ENCODE data around the gene UMAD1.

- TF ChIP-seq CTCF (conservative IDR thresholded peaks at IDR 0.05; ENCODE audit: low read depth, low read length): no peak
- TF ChIP-seq CHD1 (IDR thresholded peaks at IDR 0.05; ENCODE audit: low read depth, low read length): no peak
- no peak for TF ChIP-seq RAD21 (IDR thresholded peaks at IDR 0.05; ENCODE audit: low read length)
- TF ChIP-seq ELK1 (IDR thresholded peaks at IDR 0.05; ENCODE audit: borderline replicate concordance, low read depth, low read length): no peak
- no peak for TF ChIP-seq SMC3 (IDR thresholded peaks at IDR 0.05; ENCODE audit: low read depth, low read length)
- no peak for TF ChIP-seq POLR2A (IDR thresholded peaks at IDR 0.05; ENCODE audit: low read depth, low read length)
- no peak for TF ChIP-seq RFX5 (IDR thresholded peaks at IDR 0.05; ENCODE audit: low read depth, low read length)
- TF ChIP-seq USF2 (IDR thresholded peaks at IDR 0.05; ENCODE audit: low read depth, low read length): no peak
- TF ChIP-seq FOS (IDR thresholded peaks at IDR 0.05; ENCODE audit: low read depth, low read length): no peak
These were observed 77.9 kb downstream of the UMAD1 start, which contains the start of gene RPA3 for GRCh38 chr7:7718492-7718891.
